BJ (cell line): ENCODE results near the gene CORIN. TPM values are rescaled to one million over a fixed set of nuclear protein-coding genes. Genes with fewer than 3 reads are reported as not detected.

Experiments
- CTCF ChIA-PET: fragments of 350-600 bp; formaldehyde crosslinking; extraction: SDS; loops from one replicate; lab custom pipeline; 2021; ENCODE audit warnings: antibody characterized with exemption, inconsistent platforms; lab: Yijun Ruan, JAX
- POLR2A ChIA-PET: fragments of 300-600 bp; sonication (Branson Sonifier 250); formaldehyde crosslinking; extraction: SDS; loops from one replicate; lab custom pipeline; 2021; ENCODE audit warnings: antibody characterized with exemption; lab: Charles Lee
- DNase-seq: peaks from one replicate; pipeline ENCODE4 v3.0.0-alpha.2; 2011; ENCODE audit warnings: low read depth
- H3K27me3 ChIP-seq: 2 replicates; pipeline ENCODE4 v1.6.0; 2011; ENCODE audit warnings: low read length; ENCODE audit not compliant: control insufficient read depth, insufficient read depth
- H3K36me3 ChIP-seq: 2 replicates; pipeline ENCODE4 v1.5.1; 2011; ENCODE audit warnings: low read length; ENCODE audit not compliant: control insufficient read depth, insufficient read depth
- H3K4me3 ChIP-seq: 2 replicates; pipeline ENCODE4 v1.5.1; 2011; ENCODE audit warnings: low read depth, mild to moderate bottlenecking, control low read depth, low read length
- polyA plus RNA-seq: library from polyadenylated mRNA; depleted of rRNA; stranded (reverse); fragments of >200 nt; gene quantifications from 2 replicates; pipeline ENCODE4 v1.2.3, GENCODE V29; 2011
- TF ChIP-seq, protein P1 (sequence below): IDR thresholded peaks from 2 replicates; pipeline ENCODE4 v1.5.1; 2011; ENCODE audit warnings: low read depth, mild to moderate bottlenecking, control low read depth, inconsistent platforms, low read length, moderate library complexity; ENCODE audit not compliant: insufficient read depth

Gene CORIN
- polyA plus RNA-seq, 1 experiment: 22.1 TPM

DNA sequence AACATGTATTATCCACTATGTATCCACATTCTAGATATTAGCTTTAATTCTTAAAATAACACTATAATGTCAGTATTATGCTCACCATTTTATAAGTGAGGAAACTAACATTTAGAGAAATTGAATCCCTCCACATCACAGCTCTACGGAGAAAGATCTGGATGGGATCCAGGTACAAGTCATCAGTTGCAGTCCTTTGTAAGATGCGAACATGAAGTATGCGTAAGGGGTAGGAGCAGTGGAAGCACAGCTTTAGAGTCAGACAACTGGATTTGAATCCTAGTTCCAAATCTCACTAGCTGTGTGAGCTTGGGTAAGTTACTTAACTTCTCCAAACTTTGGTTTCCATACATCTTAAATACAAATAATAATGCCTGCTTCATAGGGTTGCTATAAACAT lies 190.3 kb downstream of the CORIN start:
- Histone ChIP-seq H3K36me3 (no peaks in the 10 kb centered on the region), H3K4me3 (no peak overlapping the region), H3K27me3 (peaks cover 2% of the 10 kb centered on the region; the same call in 1 of the 2 replicates)
- ChIA-PET POLR2A (no interaction called here), CTCF (interaction anchor here (1.6 kb wide), 1 partner anchor 21 kb away, joined by 6 read pairs; no protein-coding TSS in a partner anchor)
- TF ChIP-seq, protein P1, sequence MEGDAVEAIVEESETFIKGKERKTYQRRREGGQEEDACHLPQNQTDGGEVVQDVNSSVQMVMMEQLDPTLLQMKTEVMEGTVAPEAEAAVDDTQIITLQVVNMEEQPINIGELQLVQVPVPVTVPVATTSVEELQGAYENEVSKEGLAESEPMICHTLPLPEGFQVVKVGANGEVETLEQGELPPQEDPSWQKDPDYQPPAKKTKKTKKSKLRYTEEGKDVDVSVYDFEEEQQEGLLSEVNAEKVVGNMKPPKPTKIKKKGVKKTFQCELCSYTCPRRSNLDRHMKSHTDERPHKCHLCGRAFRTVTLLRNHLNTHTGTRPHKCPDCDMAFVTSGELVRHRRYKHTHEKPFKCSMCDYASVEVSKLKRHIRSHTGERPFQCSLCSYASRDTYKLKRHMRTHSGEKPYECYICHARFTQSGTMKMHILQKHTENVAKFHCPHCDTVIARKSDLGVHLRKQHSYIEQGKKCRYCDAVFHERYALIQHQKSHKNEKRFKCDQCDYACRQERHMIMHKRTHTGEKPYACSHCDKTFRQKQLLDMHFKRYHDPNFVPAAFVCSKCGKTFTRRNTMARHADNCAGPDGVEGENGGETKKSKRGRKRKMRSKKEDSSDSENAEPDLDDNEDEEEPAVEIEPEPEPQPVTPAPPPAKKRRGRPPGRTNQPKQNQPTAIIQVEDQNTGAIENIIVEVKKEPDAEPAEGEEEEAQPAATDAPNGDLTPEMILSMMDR: no peak
- DNase-seq: no peak

DNA sequence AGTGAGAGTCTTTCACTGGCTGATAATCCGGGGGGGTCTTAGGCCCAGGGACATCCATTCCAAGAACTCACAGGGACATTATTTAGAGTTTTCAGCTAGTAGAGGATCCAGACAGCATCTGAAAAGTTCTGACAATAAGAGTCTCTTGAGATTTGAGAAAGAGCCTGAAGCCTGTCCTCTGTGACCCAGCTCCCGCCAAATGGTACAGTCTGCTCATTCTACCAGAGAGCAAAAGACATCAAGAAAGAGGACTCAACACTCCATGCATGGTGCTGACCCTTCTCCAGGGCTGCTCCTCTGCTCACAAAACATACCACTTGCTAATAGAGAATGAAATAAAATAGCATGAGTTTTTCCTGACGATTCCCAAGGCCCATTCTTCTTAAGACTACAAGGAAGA lies 190.8 kb downstream of the CORIN start:
- POLR2A ChIA-PET: no interaction called here
- TF ChIP-seq, protein P1: no peak
- CTCF ChIA-PET: interaction anchor here (1.2 to 1.6 kb wide), 2 partner anchors 14 to 22 kb away, joined by 3 to 6 read pairs; no protein-coding TSS in a partner anchor
- Histone ChIP-seq H3K4me3 (no peak overlapping the region), H3K27me3 (peaks cover 2% of the 10 kb centered on the region; the same call in 1 of the 2 replicates), H3K36me3 (no peaks in the 10 kb centered on the region)
- no peak for DNase-seq

DNA sequence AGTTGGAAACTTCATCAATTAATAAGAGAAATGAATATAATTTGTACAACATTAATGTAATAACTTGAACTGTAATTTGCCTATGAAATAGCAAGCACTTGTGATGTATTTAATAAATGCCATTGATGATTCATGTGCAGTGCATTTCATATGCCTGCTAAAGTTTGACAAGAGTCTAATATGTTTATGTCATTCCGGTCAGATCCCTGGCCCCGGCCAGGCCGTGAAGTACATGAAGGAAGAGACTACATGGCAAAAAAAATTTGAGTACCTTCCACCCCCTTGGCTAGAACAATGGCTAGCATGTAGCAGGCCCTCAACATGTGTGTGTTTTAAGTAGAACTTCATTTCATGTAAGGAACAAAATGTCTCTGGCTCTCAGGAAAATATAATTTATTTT lies 191.5 kb downstream of the CORIN start:
- H3K36me3 ChIP-seq: no peaks in the 10 kb centered on the region
- DNase-seq: no peak
- POLR2A ChIA-PET: no interaction called here
- TF ChIP-seq, protein P1: no peak
- CTCF ChIA-PET: interaction anchor here (1.2 to 1.6 kb wide), 2 partner anchors 14 to 23 kb away, joined by 3 to 6 read pairs; no protein-coding TSS in a partner anchor
- H3K4me3 ChIP-seq: no peak overlapping the region
- peaks cover 2% of the 10 kb centered on the region; the same call in 1 of the 2 replicates for H3K27me3 ChIP-seq

DNA sequence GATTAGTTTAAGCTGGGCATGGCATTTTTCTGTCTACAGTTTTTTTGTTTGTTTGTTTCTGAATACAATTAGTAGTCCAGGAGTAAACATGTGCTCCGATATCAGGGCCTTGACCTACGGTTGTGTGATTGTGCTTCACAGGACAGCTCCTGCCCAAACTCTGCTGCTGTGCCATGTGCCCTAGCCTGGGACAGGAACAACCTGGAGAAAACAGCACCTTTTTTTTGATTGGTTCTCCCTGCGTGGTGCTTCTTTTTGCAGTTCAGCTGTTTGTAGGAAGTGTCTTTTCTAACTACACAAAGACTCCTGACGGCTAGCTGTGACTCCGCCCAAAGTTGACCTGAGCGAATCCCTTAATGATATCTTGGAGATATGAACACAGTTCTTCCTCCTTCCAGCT lies 194.0 kb downstream of the CORIN start:
- Histone ChIP-seq H3K36me3 (no peaks in the 10 kb centered on the region), H3K27me3 (no peaks in the 10 kb centered on the region; the same call in 1 of the 2 replicates), H3K4me3 (no peak overlapping the region)
- TF ChIP-seq, protein P1: no peak
- ChIA-PET POLR2A (interaction anchor here (0.6 kb wide), 1 partner anchor 414 kb away, joined by 3 read pairs; no protein-coding TSS in a partner anchor), CTCF (interaction anchor here (0.6 to 1.3 kb wide), 2 partner anchors 36 to 290 kb away, joined by 3 read pairs; no protein-coding TSS in a partner anchor)
- no peak for DNase-seq

DNA sequence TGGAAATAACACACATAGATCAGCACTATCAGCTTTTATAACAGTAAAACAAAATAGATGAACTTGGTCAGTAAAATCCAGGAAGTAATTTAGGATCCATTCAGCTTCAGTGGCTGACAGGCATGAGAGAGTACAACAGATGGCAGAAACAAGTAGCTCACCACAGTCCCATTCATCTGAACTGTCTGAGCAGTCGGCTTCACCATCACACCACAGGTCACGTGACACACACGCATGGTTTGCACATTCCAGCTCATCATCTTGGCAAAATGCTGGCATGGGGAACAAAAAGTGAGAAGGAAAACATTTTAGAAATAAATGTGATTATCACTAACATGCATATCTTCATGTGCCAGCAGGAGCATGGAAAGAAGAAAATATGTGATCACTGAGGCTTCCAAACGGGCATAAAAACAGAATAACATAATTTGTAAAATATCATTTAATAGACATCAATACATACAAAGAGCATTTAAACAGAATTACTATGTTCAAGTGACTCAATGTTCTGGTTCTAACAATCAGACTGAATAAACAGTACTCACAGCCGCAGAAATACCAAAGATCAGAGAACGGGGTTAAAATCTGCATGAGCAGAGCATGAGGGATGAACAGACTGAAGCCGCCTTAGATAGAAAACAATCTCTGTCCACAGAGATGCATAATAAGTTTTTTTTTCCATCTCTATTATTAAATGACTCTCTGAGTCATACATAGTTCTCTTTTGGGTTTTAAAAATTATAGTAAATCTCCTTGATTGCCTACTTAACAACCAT lies 194.7 kb downstream of the CORIN start:
- ChIA-PET POLR2A (interaction anchor here (0.7 kb wide), 1 partner anchor 45 kb away, joined by 3 read pairs; no protein-coding TSS in a partner anchor), CTCF (interaction anchor here (0.7 to 2.1 kb wide), 3 partner anchors 193 to 403 kb away, joined by 3 to 5 read pairs (median 3); no protein-coding TSS in a partner anchor)
- no peaks in the 10 kb centered on the region for H3K27me3 ChIP-seq
- H3K36me3 ChIP-seq: no peaks in the 10 kb centered on the region
- DNase-seq: no peak
- TF ChIP-seq, protein P1: no peak
- H3K4me3 ChIP-seq: no peak overlapping the region
